ENCODE results near the gene BHLHE23.

DNA sequence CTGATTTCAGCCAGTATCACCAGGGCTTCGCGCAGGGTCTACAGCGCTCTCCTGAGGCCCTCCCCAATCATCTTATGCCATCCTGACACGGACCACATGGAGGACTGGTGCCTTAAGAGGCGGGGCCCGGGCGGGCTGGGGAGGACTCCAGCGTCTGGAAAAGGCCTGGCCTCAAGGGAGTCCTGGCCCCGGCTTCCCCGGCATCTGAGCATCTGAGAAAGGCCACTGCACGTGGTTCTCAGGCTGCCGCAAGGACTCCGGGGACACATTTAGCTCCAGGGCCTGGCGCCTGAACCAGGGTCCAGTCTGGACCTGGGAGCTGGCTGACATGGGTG lies 21.4 kb downstream of the BHLHE23 start:
- TF ChIP-seq CTCF (IDR thresholded peaks at IDR 0.05) (no peak), POLR2A (IDR thresholded peaks at IDR 0.05) (no peak), EP300 (IDR thresholded peaks at IDR 0.05) (no peak)

Data from suprapubic skin (tissue), 3 donors.